NOMO-1 treated with DMSO at 0.1 percent for 48 hours (cell line): ENCODE measurements around the gene MYO7B.

Experiments
- DNase-seq: peaks from one replicate; lab custom pipeline; 2025; ENCODE audit not compliant: unreplicated experiment; lab: John Stamatoyannopoulos, UW

MYO7B gene

GRCh38 chr2:127674241-127675209, 139.0 kb downstream of the MYO7B start:
- no peak for DNase-seq

GRCh38 chr2:127675331-127676261, 140.1 kb downstream of the MYO7B start, which contains the start of gene LIMS2:
LIMS2 (minus strand) TSS chr2:127675530; CDS start chr2:127675024, 506 bp downstream.
- no peak for DNase-seq

- no peak for DNase-seq
Observed at GRCh38 chr2:127676906-127677305, 141.4 kb downstream of the MYO7B start.

- no peak for DNase-seq
Observed at GRCh38 chr2:127678531-127678930, 143.0 kb downstream of the MYO7B start.

- DNase-seq, result no peak
Observed at GRCh38 chr2:127678991-127679390, 143.5 kb downstream of the MYO7B start.

- DNase-seq, result no peak
Observed at GRCh38 chr2:127679680-127680361, 144.3 kb downstream of the MYO7B start.

GRCh38 chr2:127680706-127681287, 145.3 kb downstream of the MYO7B start:
- DNase-seq, result no peak

- DNase-seq, result no peak
Observed at GRCh38 chr2:127681288-127681804, 145.9 kb downstream of the MYO7B start.

- no peak for DNase-seq
Observed at GRCh38 chr2:127681976-127682857, 146.7 kb downstream of the MYO7B start.

- no peak for DNase-seq
Observed at GRCh38 chr2:127683056-127683455, 147.6 kb downstream of the MYO7B start.

GRCh38 chr2:127683757-127684156, 148.3 kb downstream of the MYO7B start:
- DNase-seq, result no peak

- DNase-seq, result no peak
Observed at GRCh38 chr2:127685410-127686080, 150.1 kb downstream of the MYO7B start.
